Endodermal cell (in vitro differentiated cells): ENCODE measurements around the gene DEDD. TPM values are rescaled to one million over a fixed set of nuclear protein-coding genes. Genes with fewer than 3 reads are reported as not detected.

Experiments used
- DNase-seq: peaks from one replicate; pipeline ENCODE4 v3.0.0-alpha.2; 2017
- H3K27ac ChIP-seq: 2 replicates; pipeline ENCODE4 v1.5.1; 2013; ENCODE audit warnings: mild to moderate bottlenecking, low read depth, low read length, moderate library complexity
- H3K27me3 ChIP-seq: 2 replicates; pipeline ENCODE4 v1.6.1; 2013; ENCODE audit warnings: mild to moderate bottlenecking, low read length, moderate library complexity; ENCODE audit not compliant: insufficient read depth, control insufficient read depth, poor library complexity, severe bottlenecking
- H3K36me3 ChIP-seq: 2 replicates; pipeline ENCODE4 v1.7.0; 2013; ENCODE audit warnings: mild to moderate bottlenecking, low read length, moderate library complexity; ENCODE audit not compliant: control insufficient read depth, insufficient read depth
- H3K4me1 ChIP-seq: one replicate; pipeline ENCODE4 v1.7.0; 2013; ENCODE audit warnings: low read length; ENCODE audit not compliant: control insufficient read depth, insufficient read depth
- H3K4me3 ChIP-seq: 2 replicates; pipeline ENCODE4 v1.5.1; 2013; ENCODE audit warnings: mild to moderate bottlenecking, low read length, moderate library complexity
- H3K9ac ChIP-seq: 2 replicates; pipeline ENCODE4 v1.6.1; 2013; ENCODE audit warnings: mild to moderate bottlenecking, low read length, moderate library complexity; ENCODE audit not compliant: poor library complexity, severe bottlenecking; ENCODE audit errors: extremely low read depth
- H3K9me3 ChIP-seq: 2 replicates; pipeline ENCODE4 v1.6.1; 2013; ENCODE audit warnings: mild to moderate bottlenecking, low read length, moderate library complexity; ENCODE audit not compliant: control insufficient read depth
- H3K27ac Mint-ChIP-seq: 2 replicates; pipeline ENCODE4 v1.8.0; 2020; ENCODE audit warnings: mixed read lengths
- H3K27me3 Mint-ChIP-seq: 2 replicates; pipeline ENCODE4 v1.8.0; 2021; ENCODE audit warnings: mild to moderate bottlenecking, mixed read lengths; ENCODE audit not compliant: insufficient read depth
- H3K36me3 Mint-ChIP-seq: 2 replicates; pipeline ENCODE4 v1.8.0; 2020; ENCODE audit warnings: low read depth, mixed read lengths
- H3K4me1 Mint-ChIP-seq: 2 replicates; pipeline ENCODE4 v1.8.0; 2020; ENCODE audit warnings: mixed read lengths
- H3K4me3 Mint-ChIP-seq: 2 replicates; pipeline ENCODE4 v1.8.0; 2020; ENCODE audit warnings: mild to moderate bottlenecking, moderate library complexity, mixed read lengths
- H3K9me3 Mint-ChIP-seq: 2 replicates; pipeline ENCODE4 v1.8.0; 2020; ENCODE audit warnings: mild to moderate bottlenecking, mixed read lengths
- WGBS, 2 experiments: methylation state at CpG; one replicate each; pipeline versions ENCODE4 v1.1.5 to v1.1.7; 2013; ENCODE audit warnings: missing lambda C conversion rate in 2 of 2, mixed read lengths in 1 of 2; ENCODE audit not compliant: insufficient coverage in 1 of 2, insufficient read length in 1 of 2; 5-methylcytosine and 5-hydroxymethylcytosine counted together
- total RNA-seq, 2 donors: library from RNA; stranded (reverse); fragmentation: NEBNext Ultra II Directional in 1 of 2; extraction: Animal tissue kit (Norgen Biotek cat#: 25700) in 1 of 2; gene quantifications; 2 replicates in 1 of 2; 3 replicates in 1 of 2; pipeline ENCODE4 v1.2.1, GENCODE V29; 2021
- TF ChIP-seq, protein P1 (sequence below): fragments of 200-600 bp; sonication (generic); conservative IDR thresholded peaks from 2 replicates; pipeline ENCODE4 v1.5.0; 2021; ENCODE audit warnings: antibody characterized with exemption, mild to moderate bottlenecking

The DEDD gene
- total RNA-seq, 2 donors from 2014 or later = 34.2 to 39.8 TPM

DNA sequence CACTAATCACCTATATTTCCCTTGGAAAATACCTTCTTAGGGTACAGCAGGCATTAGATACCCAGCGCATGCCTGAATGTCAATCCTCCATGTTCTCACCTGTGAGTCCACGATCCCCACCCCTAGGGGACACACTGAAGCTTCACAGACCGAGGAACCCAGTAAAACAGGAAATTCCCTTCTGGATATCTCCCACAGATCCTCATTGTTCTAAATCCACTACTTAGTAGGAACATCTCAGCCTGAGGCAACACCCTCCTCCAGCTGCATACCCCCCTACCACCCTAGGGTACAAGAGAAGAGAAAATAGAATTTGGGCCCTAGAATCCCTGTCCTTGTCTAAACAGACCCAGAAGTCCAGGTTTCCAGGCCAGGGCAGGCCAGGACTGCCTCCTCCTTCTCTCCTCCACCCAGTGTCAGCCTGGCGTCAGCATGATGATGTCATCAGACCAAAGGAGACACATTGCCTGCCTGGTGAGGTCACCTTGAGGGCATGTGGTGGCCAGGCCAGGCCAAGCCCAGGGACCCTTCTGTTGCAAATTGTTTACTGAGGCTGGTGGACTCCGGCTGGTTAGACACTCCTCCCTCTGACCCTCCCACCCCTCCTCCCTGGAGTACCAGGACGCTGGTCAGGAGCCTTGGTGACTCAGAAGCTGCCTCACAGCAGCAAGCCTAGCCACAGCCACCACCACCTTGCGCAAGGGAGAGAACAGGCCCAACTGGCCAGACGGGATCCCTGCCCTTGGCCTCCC, 49.3 kb downstream of the DEDD start:
- peaks cover 30% of the 10 kb centered on the region for H3K4me1 Mint-ChIP-seq
- Histone ChIP-seq H3K9ac (no peak overlapping the region), H3K4me3 (no peak overlapping the region), H3K4me1 (peaks cover 6% of the 10 kb centered on the region), H3K27me3 (no peaks in the 10 kb centered on the region), H3K36me3 (no peaks in the 10 kb centered on the region), H3K27ac (no peak overlapping the region), H3K9me3 (no peaks in the 10 kb centered on the region)
- H3K4me3 Mint-ChIP-seq = no peak overlapping the region
- DNase-seq = peak; percentile 75
- H3K36me3 Mint-ChIP-seq = no peaks in the 10 kb centered on the region
- TF ChIP-seq, protein P1, sequence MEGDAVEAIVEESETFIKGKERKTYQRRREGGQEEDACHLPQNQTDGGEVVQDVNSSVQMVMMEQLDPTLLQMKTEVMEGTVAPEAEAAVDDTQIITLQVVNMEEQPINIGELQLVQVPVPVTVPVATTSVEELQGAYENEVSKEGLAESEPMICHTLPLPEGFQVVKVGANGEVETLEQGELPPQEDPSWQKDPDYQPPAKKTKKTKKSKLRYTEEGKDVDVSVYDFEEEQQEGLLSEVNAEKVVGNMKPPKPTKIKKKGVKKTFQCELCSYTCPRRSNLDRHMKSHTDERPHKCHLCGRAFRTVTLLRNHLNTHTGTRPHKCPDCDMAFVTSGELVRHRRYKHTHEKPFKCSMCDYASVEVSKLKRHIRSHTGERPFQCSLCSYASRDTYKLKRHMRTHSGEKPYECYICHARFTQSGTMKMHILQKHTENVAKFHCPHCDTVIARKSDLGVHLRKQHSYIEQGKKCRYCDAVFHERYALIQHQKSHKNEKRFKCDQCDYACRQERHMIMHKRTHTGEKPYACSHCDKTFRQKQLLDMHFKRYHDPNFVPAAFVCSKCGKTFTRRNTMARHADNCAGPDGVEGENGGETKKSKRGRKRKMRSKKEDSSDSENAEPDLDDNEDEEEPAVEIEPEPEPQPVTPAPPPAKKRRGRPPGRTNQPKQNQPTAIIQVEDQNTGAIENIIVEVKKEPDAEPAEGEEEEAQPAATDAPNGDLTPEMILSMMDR = peak; percentile 16
- peaks cover 6% of the 10 kb centered on the region for H3K27me3 Mint-ChIP-seq
- H3K9me3 Mint-ChIP-seq = no peaks in the 10 kb centered on the region
- WGBS, 2 experiments = 75 to 87% methylated on average over 6 to 8 of the region's 8 CpGs
- H3K27ac Mint-ChIP-seq = peak overlapping the region; percentile 58

DNA sequence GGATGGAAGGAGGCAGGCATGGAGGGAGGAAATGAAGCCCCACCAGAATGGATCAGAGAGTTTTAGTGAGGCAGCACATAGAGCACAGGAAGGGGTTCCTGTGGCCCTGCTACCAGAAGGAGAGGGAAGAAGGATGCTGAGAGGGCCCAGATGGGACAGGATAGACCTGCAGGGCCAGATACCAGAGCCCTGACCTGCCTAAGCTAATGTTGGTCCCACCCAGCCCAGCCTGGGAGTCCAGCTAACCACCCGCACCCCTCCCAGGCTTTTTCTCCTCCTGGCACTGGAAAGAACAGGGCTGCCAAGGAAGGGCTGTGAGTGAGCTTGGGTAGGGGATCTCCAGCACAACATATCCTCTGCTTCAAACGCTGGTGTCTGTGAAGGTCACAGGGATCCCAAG, 50.0 kb downstream of the DEDD start:
- WGBS, 2 experiments = 95 to 100% methylated on average over 1 to 2 of the region's 2 CpGs
- no peak for DNase-seq
- Mint-ChIP-seq H3K4me3 (no peak overlapping the region), H3K27me3 (peaks cover 6% of the 10 kb centered on the region), H3K27ac (no peak overlapping the region), H3K4me1 (peaks cover 30% of the 10 kb centered on the region), H3K36me3 (no peaks in the 10 kb centered on the region), H3K9me3 (no peaks in the 10 kb centered on the region)
- Histone ChIP-seq H3K4me1 (peaks cover 6% of the 10 kb centered on the region), H3K4me3 (no peak overlapping the region), H3K9me3 (no peaks in the 10 kb centered on the region), H3K27me3 (no peaks in the 10 kb centered on the region), H3K36me3 (no peaks in the 10 kb centered on the region), H3K9ac (no peak overlapping the region), H3K27ac (no peak overlapping the region)
- TF ChIP-seq, protein P1 = no peak

DNA sequence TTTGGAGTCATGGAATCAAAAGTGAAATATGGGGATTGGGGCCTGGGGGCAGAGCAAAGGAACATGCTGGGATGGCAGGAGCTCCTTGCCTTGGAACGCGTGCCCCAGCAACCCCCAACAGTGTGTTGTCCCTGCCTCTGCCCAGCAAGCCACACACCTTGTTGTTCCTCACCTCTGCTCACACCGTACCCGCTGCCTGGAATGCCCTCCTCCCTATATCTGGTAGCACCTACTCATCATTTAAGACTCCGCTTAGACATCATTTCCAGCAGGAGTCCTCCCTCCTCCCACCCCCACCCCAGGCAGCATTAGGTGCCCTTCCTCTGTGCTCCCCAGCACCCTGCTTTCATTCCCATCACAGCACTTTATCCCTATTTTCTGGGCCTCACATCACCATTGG, 50.9 kb downstream of the DEDD start:
- 53 to 77% methylated on average over 3 to 5 of the region's 5 CpGs for WGBS, 2 experiments

More for the DNA sequence above, 50.9 kb downstream of the DEDD start:
- H3K4me3 Mint-ChIP-seq = no peak overlapping the region
- no peak for DNase-seq
- TF ChIP-seq, protein P1 = no peak
- Histone ChIP-seq H3K9me3 (no peaks in the 10 kb centered on the region), H3K4me3 (no peak overlapping the region), H3K9ac (no peak overlapping the region), H3K27ac (no peak overlapping the region), H3K27me3 (no peaks in the 10 kb centered on the region), H3K4me1 (peaks cover 6% of the 10 kb centered on the region), H3K36me3 (no peaks in the 10 kb centered on the region)
- H3K9me3 Mint-ChIP-seq = no peaks in the 10 kb centered on the region
- H3K27ac Mint-ChIP-seq = no peak overlapping the region
- no peaks in the 10 kb centered on the region for H3K36me3 Mint-ChIP-seq
- peaks cover 30% of the 10 kb centered on the region for H3K4me1 Mint-ChIP-seq
- H3K27me3 Mint-ChIP-seq = peaks cover 3% of the 10 kb centered on the region
